GM12878 (cell line): ENCODE results near the gene EYA2. TPM values are rescaled to one million over a fixed set of nuclear protein-coding genes. Genes with fewer than 3 reads are reported as not detected.

Experiments
- ATAC-seq: fragments of 200-7000 bp; cut with Tn5 transposase; 3 replicates; pipeline ENCODE4 v1.9.1; 2020; ENCODE audit warnings: mild to moderate bottlenecking, moderate library complexity
- BruUV-seq: library from RNA; stranded (reverse); fragments of 400-500 nt; replicated peaks from 2 replicates; lab custom pipeline; 2021; lab: Mats Ljungman, UMichigan
- CTCF ChIA-PET: fragments of 300-600 bp; sonication (Branson Sonifier 250); formaldehyde crosslinking; extraction: SDS; loops from one replicate; lab custom pipeline; 2021; ENCODE audit warnings: inconsistent platforms; lab: Yijun Ruan, JAX
- POLR2A ChIA-PET: fragments of 350-600 bp; formaldehyde crosslinking; extraction: SDS; loops from one replicate; lab custom pipeline; 2021; ENCODE audit warnings: inconsistent platforms; lab: Charles Lee
- RAD21 ChIA-PET: fragments of 300-600 bp; sonication (Branson Sonifier 250); formaldehyde crosslinking; loops from one replicate; lab custom pipeline; 2023; ENCODE audit warnings: antibody characterized with exemption; ENCODE audit not compliant: unreplicated experiment; lab: Charles Lee
- SMC1A ChIA-PET: fragments of 300-600 bp; sonication (Branson Sonifier 250); formaldehyde crosslinking; loops from one replicate; lab custom pipeline; 2023; ENCODE audit not compliant: unreplicated experiment, uncharacterized antibody; lab: Charles Lee
- DNase-seq: peaks from one replicate; pipeline ENCODE4 v3.0.0-alpha.2; 2011; ENCODE audit warnings: low read depth, low spot score
- FAIRE-seq: peaks from 3 replicates; lab custom pipeline; 2011; peaks lifted over from hg19 to GRCh38; lab: Jason Lieb, UNC
- H2AFZ ChIP-seq: 2 replicates; pipeline ENCODE4 v1.6.0; 2011; ENCODE audit warnings: low read depth, low read length, control low read depth; ENCODE audit not compliant: control insufficient read depth
- H3K27ac ChIP-seq: 2 replicates; pipeline ENCODE4 v1.5.1; 2011; ENCODE audit warnings: control low read depth; ENCODE audit not compliant: control insufficient read depth, insufficient read depth
- H3K27me3 ChIP-seq, 2 experiments: replicated peaks in 1 of 2; 2 replicates each; pipeline versions ENCODE4 v1.6.0 to v1.6.1; 2011; ENCODE audit warnings: low read length in 1 of 2; ENCODE audit not compliant: control insufficient read depth in 2 of 2, insufficient read depth in 2 of 2
- H3K36me3 ChIP-seq, 2 experiments: 2 replicates each; pipeline ENCODE4 v1.5.1; 2011; ENCODE audit warnings: low read length in 1 of 2; ENCODE audit not compliant: control insufficient read depth in 2 of 2, insufficient read depth in 2 of 2
- H3K4me1 ChIP-seq: 2 replicates; pipeline ENCODE4 v1.6.1; 2011; ENCODE audit warnings: mild to moderate bottlenecking, low read length, moderate library complexity, mixed read lengths; ENCODE audit not compliant: control insufficient read depth, insufficient read depth
- H3K4me2 ChIP-seq: 2 replicates; pipeline ENCODE4 v1.6.0; 2011; ENCODE audit warnings: control low read depth; ENCODE audit not compliant: control insufficient read depth, insufficient read depth
- H3K4me3 ChIP-seq: fragments of 200-600 bp; sonication (generic); 2 replicates; pipeline ENCODE4 v1.5.1; 2016
- H3K79me2 ChIP-seq: 2 replicates; pipeline ENCODE4 v1.6.0; 2011; ENCODE audit warnings: low read length; ENCODE audit not compliant: control insufficient read depth, insufficient read depth
- H3K9ac ChIP-seq: 2 replicates; pipeline ENCODE4 v1.8.0; 2011; ENCODE audit warnings: low read length, control low read depth, mixed read lengths; ENCODE audit not compliant: control insufficient read depth, insufficient read depth
- H3K9me3 ChIP-seq: replicated peaks from 3 replicates; pipeline ENCODE4 v1.5.1; 2011; ENCODE audit warnings: mild to moderate bottlenecking, low read length; ENCODE audit not compliant: control insufficient read depth, insufficient read depth
- H4K20me1 ChIP-seq: 2 replicates; pipeline ENCODE4 v1.6.0; 2011; ENCODE audit not compliant: control insufficient read depth, insufficient read depth
- BCL11A ChIP-seq: IDR thresholded peaks from 2 replicates; pipeline ENCODE4 v1.6.1; 2011; ENCODE audit warnings: low read depth, low read length
- CEBPB ChIP-seq, 2 experiments: fragments of 150-350 bp in 1 of 2; IDR thresholded peaks; 2 replicates each; pipeline ENCODE4 v1.6.1; 2012 to 2014; ENCODE audit warnings: low read depth in 2 of 2, low read length in 2 of 2, borderline replicate concordance in 1 of 2, inconsistent platforms in 1 of 2
- CREB1 ChIP-seq: IDR thresholded peaks from 2 replicates; pipeline ENCODE4 v1.6.1; 2012; ENCODE audit warnings: low read depth, mild to moderate bottlenecking, inconsistent platforms
- PAX5 ChIP-seq: IDR thresholded peaks from 2 replicates; pipeline ENCODE4 v1.6.1; 2011; ENCODE audit warnings: low read depth, low read length, borderline replicate concordance
- RUNX3 ChIP-seq: IDR thresholded peaks from 2 replicates; pipeline ENCODE4 v1.6.1; 2012; ENCODE audit warnings: low read length, inconsistent platforms
- ZNF622 ChIP-seq: fragments of 450-650 bp; IDR thresholded peaks from 2 replicates; pipeline ENCODE4 v1.6.1; 2017; ENCODE audit warnings: mild to moderate bottlenecking, inconsistent platforms
- ZZZ3 ChIP-seq: IDR thresholded peaks from 2 replicates; pipeline ENCODE4 v1.6.1; 2011; ENCODE audit warnings: low read depth; ENCODE audit not compliant: control insufficient read depth, insufficient read length
- WGBS: methylation state at CpG from one replicate; pipeline ENCODE4 v1.1.6; 2016; ENCODE audit warnings: low lambda C conversion rate; ENCODE audit not compliant: insufficient replicate concordance, insufficient coverage; ENCODE audit errors: missing lambda C conversion rate; 5-methylcytosine and 5-hydroxymethylcytosine counted together
- in situ Hi-C: fragments of 300-500 bp; cut with MboI; formaldehyde crosslinking; loops from 9 replicates; pipeline ENCODE4 v1.14.3; 2018; ENCODE audit warnings: mixed read lengths
- intact Hi-C: fragments of 100-400 bp; cut with micrococcal nuclease; formaldehyde crosslinking; loops from one replicate; pipeline ENCODE4 v1.14.2; 2022; ENCODE audit not compliant: unreplicated experiment
- polyA plus RNA-seq, 11 experiments: library from polyadenylated mRNA; depleted of rRNA in 4 of 11; unstranded in 6 of 11; stranded (reverse) in 5 of 11; fragments of >200 nt; fragmentation: Nextera tagmentation in 4 of 11; fragmentation: Illumina TruSeq in 1 of 11; extraction: Ambion mirVana in 4 of 11; extraction: Trizol in 1 of 11; gene quantifications; 1 replicate in 1 of 11; 2 replicates in 10 of 11; pipeline versions ENCODE4 v1.2.1 to v1.2.3, GENCODE V29; 2011 to 2016; ENCODE audit warnings: inconsistent platforms in 2 of 11, missing spikeins in 2 of 11, low read depth in 1 of 11
- total RNA-seq, 4 experiments: library from RNA; depleted of rRNA in 3 of 4; stranded (reverse); fragments of >200 nt in 3 of 4; fragmentation: Illumina TruSeq in 1 of 4; extraction: Trizol in 1 of 4; gene quantifications; 2 replicates each; pipeline versions ENCODE4 v1.2.1 to v1.2.3, GENCODE V29; 2013 to 2021
- TF ChIP-seq, protein P1 (sequence below): fragments of 150-350 bp; IDR thresholded peaks from 2 replicates; pipeline ENCODE4 v1.6.1; 2014; ENCODE audit warnings: mild to moderate bottlenecking, low read depth, low read length

Gene EYA2
- total and polyA plus RNA-seq, 10 of the 15 experiments (the other 5 are each of a cell fraction or from before 2014, with no cell fraction given): 0.20 TPM; not detected in 9

DNA sequence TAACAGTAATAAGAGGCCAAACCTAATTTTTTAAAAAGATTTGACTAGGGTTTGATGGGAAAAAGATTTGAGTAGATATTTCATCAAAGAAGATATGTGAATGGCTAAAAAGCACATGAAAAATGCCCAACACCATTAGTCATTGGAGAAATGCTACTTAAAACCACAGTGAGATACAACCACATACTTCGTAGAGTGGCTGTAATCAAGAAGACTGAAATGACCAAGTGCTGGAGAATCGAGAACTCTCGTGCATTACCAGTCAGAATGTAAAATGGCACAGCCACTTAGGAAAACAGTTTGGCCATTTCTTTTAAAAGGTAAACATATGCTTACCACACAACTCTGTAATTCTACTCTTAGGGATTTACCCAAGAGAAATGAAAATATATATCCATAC lies 175.5 kb downstream of the EYA2 start (continued):
- TF ChIP-seq RUNX3: no peak
- TF ChIP-seq BCL11A: no peak
- TF ChIP-seq ZZZ3: no peak
- no peak for TF ChIP-seq CEBPB (IDR thresholded peaks at IDR 0.05; ENCODE audit: borderline replicate concordance in 1 of 2, low read depth in 2 of 2, low read length in 2 of 2)

DNA sequence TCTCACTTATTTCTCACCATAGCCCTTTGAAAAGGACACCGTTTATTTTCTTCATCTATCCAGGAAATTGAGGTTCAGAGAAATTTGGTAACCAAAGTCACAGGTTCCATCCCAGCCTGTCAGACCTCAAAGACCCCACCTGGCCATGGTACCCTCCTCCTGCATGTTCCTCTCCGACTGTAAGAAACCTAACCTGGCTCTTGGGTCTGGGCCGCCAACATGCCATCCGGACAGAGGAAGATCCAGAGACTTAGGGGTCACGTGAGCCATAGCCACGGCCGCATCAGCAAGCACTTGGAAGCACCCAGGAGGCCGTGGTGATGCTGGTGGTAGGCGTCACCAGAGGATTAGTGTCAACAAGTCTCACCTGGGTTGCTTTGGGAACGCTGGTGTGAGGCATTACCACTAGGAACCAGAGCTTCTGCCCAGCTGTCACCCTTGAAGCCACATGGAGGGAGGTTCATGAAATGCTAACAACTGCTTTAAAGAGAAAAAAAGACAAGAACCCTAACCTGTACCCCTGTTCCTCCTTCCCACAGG lies 177.1 kb downstream of the EYA2 start:
- BruUV-seq: no TSS peak
- ATAC-seq: no peak
- Histone ChIP-seq H3K9ac (no peak overlapping the region), H3K27ac (no peak overlapping the region), H3K79me2 (no peaks in the 10 kb centered on the region), H3K4me3 (no peak overlapping the region), H4K20me1 (no peaks in the 10 kb centered on the region), H3K4me1 (no peaks in the 10 kb centered on the region), H3K4me2 (no peak overlapping the region), H3K36me3 (no peaks in the 10 kb centered on the region), H3K9me3 (peaks cover 5% of the 10 kb centered on the region), H3K27me3 (no peaks in the 10 kb centered on the region), H2AFZ (no peak overlapping the region)
- no peak for DNase-seq
- SMC1A ChIA-PET: no interaction called here
- intact Hi-C loops (no loop called here), in situ Hi-C loops (no loop called here)
- RAD21 ChIA-PET: no interaction called here
- POLR2A ChIA-PET: no interaction called here
- TF ChIP-seq PAX5 (no peak), CREB1 (no peak), ZNF622 (no peak)
- TF ChIP-seq, protein P1, sequence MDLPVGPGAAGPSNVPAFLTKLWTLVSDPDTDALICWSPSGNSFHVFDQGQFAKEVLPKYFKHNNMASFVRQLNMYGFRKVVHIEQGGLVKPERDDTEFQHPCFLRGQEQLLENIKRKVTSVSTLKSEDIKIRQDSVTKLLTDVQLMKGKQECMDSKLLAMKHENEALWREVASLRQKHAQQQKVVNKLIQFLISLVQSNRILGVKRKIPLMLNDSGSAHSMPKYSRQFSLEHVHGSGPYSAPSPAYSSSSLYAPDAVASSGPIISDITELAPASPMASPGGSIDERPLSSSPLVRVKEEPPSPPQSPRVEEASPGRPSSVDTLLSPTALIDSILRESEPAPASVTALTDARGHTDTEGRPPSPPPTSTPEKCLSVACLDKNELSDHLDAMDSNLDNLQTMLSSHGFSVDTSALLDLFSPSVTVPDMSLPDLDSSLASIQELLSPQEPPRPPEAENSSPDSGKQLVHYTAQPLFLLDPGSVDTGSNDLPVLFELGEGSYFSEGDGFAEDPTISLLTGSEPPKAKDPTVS: no peak
- 69% methylated on average over 10 of the region's 10 CpGs for WGBS
- CTCF ChIA-PET: no interaction called here
- FAIRE-seq: no peak
